HCT116 (cell line): ENCODE results near the gene SND1. TPM values are rescaled to one million over a fixed set of nuclear protein-coding genes. Genes with fewer than 3 reads are reported as not detected.

Experiments used
- ATAC-seq: fragments of 200-7000 bp; cut with Tn5 transposase; 2 replicates; pipeline ENCODE4 v1.9.1; 2020; ENCODE audit warnings: mild to moderate bottlenecking, moderate library complexity
- BruUV-seq: library from RNA; stranded (reverse); fragments of 400-500 nt; replicated peaks from 2 replicates; lab custom pipeline; 2021; lab: Mats Ljungman, UMichigan
- CTCF ChIA-PET: fragments of 300-600 bp; sonication (Branson Sonifier 250); formaldehyde crosslinking; loops from one replicate; lab custom pipeline; 2021; ENCODE audit warnings: antibody characterized with exemption; lab: Charles Lee
- POLR2A ChIA-PET: fragments of 300-600, 350-600 bp; sonication (Branson Sonifier 250); formaldehyde crosslinking; loops from one replicate; lab custom pipeline; 2021; ENCODE audit warnings: antibody characterized with exemption; lab: Charles Lee
- RAD21 ChIA-PET, 2 experiments: fragments of 300-600 bp; sonication (Branson Sonifier 250); formaldehyde crosslinking; loops; one replicate each; lab custom pipeline; 2023; ENCODE audit warnings: low total read pairs in 2 of 2; ENCODE audit not compliant: uncharacterized antibody in 2 of 2, unreplicated experiment in 2 of 2, low non-redundant PET in 1 of 2; lab: Charles Lee
- DNase-seq: peaks from one replicate; pipeline ENCODE4 v3.0.0-alpha.2; 2010; ENCODE audit warnings: low read depth, low spot score
- H2AFZ ChIP-seq: fragments of 200-600 bp; shearing (Covaris generic), sonication (generic); 2 replicates; pipeline ENCODE4 v1.6.1; 2017; ENCODE audit warnings: low read depth, mixed run types, mixed read lengths, antibody characterized with exemption, low read length; ENCODE audit not compliant: poor library complexity, severe bottlenecking
- H3K27ac ChIP-seq: 2 replicates; pipeline ENCODE4 v1.5.1; 2012; ENCODE audit warnings: low read depth, low read length
- H3K27me3 ChIP-seq: fragments of 200-600 bp; sonication (generic); 2 replicates; pipeline ENCODE4 v1.6.1; 2016; ENCODE audit warnings: mixed run types, low read length, mixed read lengths; ENCODE audit not compliant: insufficient read depth
- H3K36me3 ChIP-seq, 2 experiments: fragments of 200-500 bp in 1 of 2; fragments of 200-600 bp in 1 of 2; sonication (Bioruptor generic) in 1 of 2; sonication (generic) in 1 of 2; 2 replicates each; pipeline versions ENCODE4 v1.5.1 to v1.6.1; 2014 to 2016; ENCODE audit warnings: low read length in 2 of 2, inconsistent platforms in 1 of 2, mixed read lengths in 1 of 2, mixed run types in 1 of 2; ENCODE audit not compliant: insufficient read depth in 2 of 2, control insufficient read depth in 1 of 2
- H3K4me1 ChIP-seq, 2 experiments: fragments of 200-600 bp in 1 of 2; sonication (generic) in 1 of 2; 2 replicates each; pipeline versions ENCODE4 v1.5.1 to v1.6.1; 2012 to 2017; ENCODE audit warnings: low read length in 2 of 2, inconsistent platforms in 1 of 2, mild to moderate bottlenecking in 1 of 2, mixed read lengths in 1 of 2, mixed run types in 1 of 2, moderate library complexity in 1 of 2; ENCODE audit not compliant: insufficient read depth in 2 of 2, control insufficient read depth in 1 of 2
- H3K4me2 ChIP-seq: fragments of 200-600 bp; sonication (generic); 2 replicates; pipeline ENCODE4 v1.6.1; 2017; ENCODE audit warnings: mixed run types, low read length, mixed read lengths
- H3K4me3 ChIP-seq, 2 experiments: fragments of 200-600 bp in 1 of 2; sonication (generic) in 1 of 2; replicated peaks in 1 of 2; 2 replicates each; pipeline ENCODE4 v1.5.1; 2011 to 2016; ENCODE audit warnings: low read length in 2 of 2, control low read depth in 1 of 2, low read depth in 1 of 2, mild to moderate bottlenecking in 1 of 2, mixed read lengths in 1 of 2, mixed run types in 1 of 2
- H3K79me2 ChIP-seq: fragments of 200-600 bp; sonication (generic); 2 replicates; pipeline ENCODE4 v1.6.1; 2017; ENCODE audit warnings: mild to moderate bottlenecking, mixed run types, low read length, moderate library complexity, mixed read lengths; ENCODE audit not compliant: insufficient read depth
- H3K9ac ChIP-seq: fragments of 200-600 bp; sonication (generic); 2 replicates; pipeline ENCODE4 v1.6.1; 2016; ENCODE audit warnings: low read length, mixed read lengths
- H3K9me2 ChIP-seq: fragments of 200-600 bp; sonication (generic), shearing (Covaris generic); 2 replicates; pipeline ENCODE4 v1.6.1; 2017; ENCODE audit warnings: mixed run types, mild to moderate bottlenecking, moderate library complexity; ENCODE audit not compliant: insufficient read depth
- H3K9me3 ChIP-seq, 2 experiments: fragments of 200-500 bp in 1 of 2; fragments of 200-600 bp in 1 of 2; sonication (Bioruptor generic) in 1 of 2; sonication (generic) in 1 of 2; 2 replicates each; pipeline ENCODE4 v1.6.1; 2014 to 2017; ENCODE audit warnings: low read length in 2 of 2, mixed read lengths in 2 of 2, inconsistent platforms in 1 of 2, low read depth in 1 of 2, mild to moderate bottlenecking in 1 of 2, mixed run types in 1 of 2, moderate library complexity in 1 of 2; ENCODE audit not compliant: control insufficient read depth in 1 of 2, insufficient read depth in 1 of 2
- H4K20me1 ChIP-seq: fragments of 200-600 bp; sonication (generic), shearing (Covaris generic); 2 replicates; pipeline ENCODE4 v1.6.1; 2017; ENCODE audit warnings: mixed run types, mild to moderate bottlenecking, moderate library complexity; ENCODE audit not compliant: insufficient read depth
- ATF3 ChIP-seq: IDR thresholded peaks from 2 replicates; pipeline ENCODE4 v1.6.1; 2012
- CBX3 ChIP-seq: IDR thresholded peaks from 2 replicates; pipeline ENCODE4 v1.6.1; 2012; ENCODE audit warnings: low read depth
- CEBPB ChIP-seq: IDR thresholded peaks from 2 replicates; pipeline ENCODE4 v1.6.1; 2012; ENCODE audit warnings: low read depth
- EGR1 ChIP-seq: IDR thresholded peaks from 2 replicates; pipeline ENCODE4 v1.6.1; 2012; ENCODE audit warnings: low read depth
- ELF1 ChIP-seq: IDR thresholded peaks from 2 replicates; pipeline ENCODE4 v1.6.1; 2012; ENCODE audit warnings: low read depth, borderline replicate concordance
- EZH2 ChIP-seq: fragments of 200-600 bp; sonication (generic); IDR thresholded peaks from 2 replicates; pipeline ENCODE4 v1.6.1; 2017; ENCODE audit warnings: antibody characterized with exemption, mixed run types
- EZH2phosphoT487 ChIP-seq: fragments of 200-600 bp; IDR thresholded peaks from 2 replicates; pipeline ENCODE4 v1.6.1; 2018; ENCODE audit warnings: antibody characterized with exemption, borderline replicate concordance
- FOSL1 ChIP-seq: IDR thresholded peaks from 2 replicates; pipeline ENCODE4 v1.6.1; 2012; ENCODE audit warnings: low read depth
- JUND ChIP-seq: IDR thresholded peaks from 2 replicates; pipeline ENCODE4 v1.6.1; 2012
- POLR2A ChIP-seq: IDR thresholded peaks from 2 replicates; pipeline ENCODE4 v1.7.0; 2011; ENCODE audit warnings: borderline replicate concordance; ENCODE audit not compliant: insufficient read depth, insufficient read length; ENCODE audit errors: extremely low read depth
- POLR2AphosphoS5 ChIP-seq: IDR thresholded peaks from 2 replicates; pipeline ENCODE4 v1.6.1; 2011; ENCODE audit warnings: mild to moderate bottlenecking, low read depth, low read length, moderate library complexity
- RAD21 ChIP-seq: IDR thresholded peaks from 2 replicates; pipeline ENCODE4 v1.6.1; 2012; ENCODE audit warnings: low read depth, mild to moderate bottlenecking
- SIN3A ChIP-seq: IDR thresholded peaks from 2 replicates; pipeline ENCODE4 v1.6.1; 2012; ENCODE audit warnings: low read depth
- SP1 ChIP-seq: IDR thresholded peaks from 2 replicates; pipeline ENCODE4 v1.6.1; 2012; ENCODE audit warnings: low read depth
- SRF ChIP-seq: IDR thresholded peaks from 2 replicates; pipeline ENCODE4 v1.6.1; 2012; ENCODE audit warnings: low read depth
- YY1 ChIP-seq: IDR thresholded peaks from 2 replicates; pipeline ENCODE4 v1.6.1; 2011; ENCODE audit warnings: low read length, low read depth, moderate library complexity, mild to moderate bottlenecking; ENCODE audit not compliant: insufficient replicate concordance; ENCODE audit errors: extremely low read depth
- ZFX ChIP-seq: fragments of 450-650 bp; IDR thresholded peaks from 2 replicates; pipeline ENCODE4 v1.6.1; 2017
- ZNF274 ChIP-seq: fragments of 200-500 bp; sonication (Bioruptor generic); IDR thresholded peaks from 2 replicates; pipeline ENCODE4 v1.6.1; 2014; ENCODE audit warnings: mild to moderate bottlenecking, low read depth, low read length, inconsistent platforms
- intact Hi-C: fragments of 100-400 bp; cut with micrococcal nuclease; formaldehyde crosslinking; loops from 2 replicates; pipeline ENCODE4 v1.10.0; 2022
- total RNA-seq: library from RNA; stranded (reverse); gene quantifications from one replicate; pipeline ENCODE4 v1.2.1, GENCODE V29; 2021; ENCODE audit not compliant: unreplicated experiment
- TF ChIP-seq, protein P1 (sequence below): IDR thresholded peaks from 2 replicates; pipeline ENCODE4 v1.6.1; 2012

Gene SND1
- total RNA-seq, 1 experiment from 2014 or later = 169 TPM

DNA sequence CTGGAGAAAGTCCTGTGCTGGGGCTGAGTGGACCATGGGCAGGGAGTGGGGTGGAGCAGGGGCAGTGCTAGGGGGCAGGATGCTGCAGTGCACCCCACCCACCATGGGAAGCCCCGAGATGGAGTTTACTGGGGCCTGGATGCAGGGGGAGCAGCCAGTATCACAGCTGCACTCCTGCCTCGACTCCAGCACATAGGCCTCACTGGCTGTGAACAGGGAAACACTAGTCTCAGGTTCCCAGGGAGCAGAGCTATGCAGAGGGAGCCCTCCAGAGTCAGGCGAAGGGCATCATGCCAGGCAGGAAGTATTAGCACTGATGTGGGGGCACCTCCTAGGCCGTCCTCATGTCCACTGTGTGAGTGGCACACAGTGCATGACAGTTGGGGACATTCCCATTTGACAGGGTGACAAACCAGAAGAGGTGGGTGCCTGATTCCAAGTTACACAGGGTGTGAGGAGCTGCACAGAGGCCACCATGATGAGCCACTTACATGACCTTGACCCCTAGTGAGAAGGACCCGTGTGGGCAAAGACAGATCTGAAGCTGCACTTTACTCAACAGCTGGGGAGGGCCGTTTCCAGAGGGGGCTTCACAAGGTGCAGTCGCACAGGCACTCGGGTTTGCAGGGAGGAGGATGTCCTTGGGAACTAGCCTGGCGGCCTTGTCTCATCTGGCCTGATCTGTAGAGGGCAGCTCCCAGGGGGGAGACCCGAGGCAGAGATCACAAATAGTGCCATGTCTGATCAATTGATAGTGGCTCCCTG, 449.1 kb downstream of the SND1 start:
- ATAC-seq (peak; percentile 15; the same call in 1 of the 2 replicates), DNase-seq (no peak)
- Histone ChIP-seq H3K4me2 (no peak overlapping the region), H3K27me3 (no peaks in the 10 kb centered on the region), H3K9me3 (no peaks in the 10 kb centered on the region), H3K9ac (no peak overlapping the region), H2AFZ (no peak overlapping the region), H3K9me2 (no peaks in the 10 kb centered on the region), H3K36me3 (peaks cover 0 to 2% of the 10 kb centered on the region in 2 experiments; a peak in 1 of 4 replicates), H4K20me1 (no peaks in the 10 kb centered on the region), H3K4me1 (no peaks in the 10 kb centered on the region), H3K27ac (no peak overlapping the region), H3K79me2 (no peaks in the 10 kb centered on the region), H3K4me3 (no peak overlapping the region)
- TF ChIP-seq POLR2A (no peak), POLR2AphosphoS5 (peak; percentile 31; the same call in 1 of the 2 replicates)
- CTCF ChIA-PET = interaction anchor here (1.6 kb wide), 1 partner anchor 108 kb away, joined by 6 read pairs; no protein-coding TSS in a partner anchor
- BruUV-seq = no TSS peak
- intact Hi-C loops = no loop called here
- RAD21 ChIA-PET = no interaction called here
- POLR2A ChIA-PET = no interaction called here

GRCh38 chr7:128102490-128103291, 450.7 kb downstream of the SND1 start:
- Histone ChIP-seq H3K9me3 (no peaks in the 10 kb centered on the region), H3K4me2 (no peak overlapping the region), H4K20me1 (no peaks in the 10 kb centered on the region), H3K9me2 (no peaks in the 10 kb centered on the region), H3K27ac (no peak overlapping the region), H3K4me1 (no peaks in the 10 kb centered on the region), H3K4me3 (no peak overlapping the region), H3K79me2 (no peaks in the 10 kb centered on the region), H3K9ac (no peak overlapping the region), H3K27me3 (no peaks in the 10 kb centered on the region), H3K36me3 (peaks cover 0 to 2% of the 10 kb centered on the region in 2 experiments; a peak in 1 of 4 replicates), H2AFZ (no peak overlapping the region)
- DNase-seq (no peak), ATAC-seq (no peak)
- RAD21 ChIA-PET = no interaction called here
- POLR2A ChIA-PET = no interaction called here
- intact Hi-C loops = no loop called here
- CTCF ChIA-PET = interaction anchor here (1.6 kb wide), 1 partner anchor 107 kb away, joined by 6 read pairs; no protein-coding TSS in a partner anchor
- BruUV-seq = no TSS peak
- TF ChIP-seq SRF (no peak), YY1 (no peak), ELF1 (no peak), EGR1 (no peak), CEBPB (no peak), ZNF274 (no peak), SP1 (no peak), POLR2A (no peak), ZFX (no peak), EZH2 (no peak), FOSL1 (no peak), SIN3A (no peak), JUND (no peak), ATF3 (no peak), RAD21 (no peak), EZH2phosphoT487 (no peak), CBX3 (no peak)
- TF ChIP-seq, protein P1, sequence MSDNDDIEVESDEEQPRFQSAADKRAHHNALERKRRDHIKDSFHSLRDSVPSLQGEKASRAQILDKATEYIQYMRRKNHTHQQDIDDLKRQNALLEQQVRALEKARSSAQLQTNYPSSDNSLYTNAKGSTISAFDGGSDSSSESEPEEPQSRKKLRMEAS = no peak
